ENCODE results near the gene COLEC11.

The COLEC11 gene

GRCh38 chr2:3594493-3595281, at the start of gene COLEC11:
Gene COLEC11 (plus strand): TSS chr2:3595112. CDS start chr2:3604341, 9,229 bp downstream.
- no peak for TF ChIP-seq ZNF626 (tag by site-specific recombination; IDR thresholded peaks at IDR 0.05)
- no peak for TF ChIP-seq ZNF341 (tag by site-specific recombination; IDR thresholded peaks at IDR 0.05; ENCODE audit: low read depth)
- TF ChIP-seq OSR2 (tag by site-specific recombination; IDR thresholded peaks at IDR 0.05): no peak
- no peak for TF ChIP-seq ZNF792 (tag by site-specific recombination; IDR thresholded peaks at IDR 0.05)
- no peak for TF ChIP-seq ZNF37A (tag by site-specific recombination; IDR thresholded peaks at IDR 0.05)
- TF ChIP-seq ZNF184 (tag by site-specific recombination; IDR thresholded peaks at IDR 0.05): no peak
- TF ChIP-seq ZNF114 (tag by site-specific recombination; IDR thresholded peaks at IDR 0.05): no peak
- TF ChIP-seq ZSCAN4 (tag by site-specific recombination; IDR thresholded peaks at IDR 0.05): no peak
- TF ChIP-seq ZFP37 (tag by site-specific recombination; IDR thresholded peaks at IDR 0.05): no peak
- TF ChIP-seq MEIS1 (CRISPR knock-in tag; IDR thresholded peaks at IDR 0.05; ENCODE audit: borderline replicate concordance): no peak
- no peak for TF ChIP-seq ZNF112 (tag by site-specific recombination; IDR thresholded peaks at IDR 0.05)
- TF ChIP-seq ZNF544 (tag by site-specific recombination; IDR thresholded peaks at IDR 0.05): no peak
- TF ChIP-seq ZNF600 (tag by site-specific recombination; IDR thresholded peaks at IDR 0.05): no peak
- TF ChIP-seq ZNF335 (tag by site-specific recombination; conservative IDR thresholded peaks at IDR 0.05): no peak
- no peak for TF ChIP-seq ZBTB17 (tag by site-specific recombination; IDR thresholded peaks at IDR 0.05)
- TF ChIP-seq ZNF350 (tag by site-specific recombination; IDR thresholded peaks at IDR 0.05): no peak
- H3K4me3 ChIP-seq (ENCODE audit: low read depth, low read length): no peak within 1 kb of the TSS
- CTCF ChIA-PET: interaction anchor here (0.6 kb wide), 1 partner anchor 176 kb away, joined by 3 read pairs; no protein-coding TSS in a partner anchor

GRCh38 chr2:3545788-3546478, 49.0 kb upstream of the COLEC11 start:
- CTCF ChIA-PET: interaction anchor here (0.5 kb wide), 1 partner anchor 8 kb away, joined by 4 read pairs; no protein-coding TSS in a partner anchor
- H3K36me3 ChIP-seq (ENCODE audit: control insufficient read depth in 2 of 2, insufficient read depth in 1 of 2, low read length in 2 of 2): peaks cover 53 to 96% of the 10 kb centered on the region in 2 experiments
- POLR2A ChIA-PET: no interaction called here

More at GRCh38 chr2:3594493-3595281, at the start of gene COLEC11:
- Histone ChIP-seq H3K9me3 (ENCODE audit: control insufficient read depth, insufficient read depth, low read depth, low read length) (no peaks in the 10 kb centered on the region), H3K4me1 (ENCODE audit: control insufficient read depth, insufficient read depth, low read length) (no peaks in the 10 kb centered on the region), H3K27ac (ENCODE audit: extremely low read depth, low read depth, low read length) (no peak within 1 kb of the TSS), H3K36me3 (ENCODE audit: control insufficient read depth in 2 of 2, insufficient read depth in 1 of 2, low read length in 2 of 2) (no peaks in the 10 kb centered on the region)
- POLR2A ChIA-PET: no interaction called here

More at GRCh38 chr2:3545788-3546478, 49.0 kb upstream of the COLEC11 start:
- Histone ChIP-seq H3K27ac (ENCODE audit: extremely low read depth, low read depth, low read length) (no peak overlapping the region), H3K4me3 (ENCODE audit: low read depth, low read length) (no peak overlapping the region), H3K4me1 (ENCODE audit: control insufficient read depth, insufficient read depth, low read length) (no peaks in the 10 kb centered on the region), H3K9me3 (ENCODE audit: control insufficient read depth, insufficient read depth, low read depth, low read length) (no peaks in the 10 kb centered on the region)
- no peak for TF ChIP-seq ZNF140 (tag by site-specific recombination; IDR thresholded peaks at IDR 0.05)
- no peak for TF ChIP-seq ZNF707 (tag by site-specific recombination; IDR thresholded peaks at IDR 0.05)
- no peak for TF ChIP-seq PRDM1 (tag by site-specific recombination; IDR thresholded peaks at IDR 0.05)
- no peak for TF ChIP-seq GLI2 (tag by site-specific recombination; IDR thresholded peaks at IDR 0.05; ENCODE audit: borderline replicate concordance, low read depth)
- TF ChIP-seq TRIM28 (IDR thresholded peaks at IDR 0.05; ENCODE audit: borderline replicate concordance, low read length): no peak
- no peak for TF ChIP-seq ZNF560 (tag by site-specific recombination; IDR thresholded peaks at IDR 0.05; ENCODE audit: borderline replicate concordance)
- no peak for TF ChIP-seq ZNF157 (tag by site-specific recombination; IDR thresholded peaks at IDR 0.05)
- TF ChIP-seq BCL6B (tag by site-specific recombination; IDR thresholded peaks at IDR 0.05): no peak
- no peak for TF ChIP-seq ZNF585B (tag by site-specific recombination; IDR thresholded peaks at IDR 0.05)
- TF ChIP-seq HOXD13 (CRISPR knock-in tag; IDR thresholded peaks at IDR 0.05; ENCODE audit: borderline replicate concordance): no peak
- TF ChIP-seq ZNF23 (tag by site-specific recombination; IDR thresholded peaks at IDR 0.05; ENCODE audit: borderline replicate concordance): no peak

All from HEK293 (cell line).